Left ventricle myocardium inferior (tissue), 1 donor: ENCODE measurements around the gene SAP30BP. TPM values are rescaled to one million over a fixed set of nuclear protein-coding genes. Genes with fewer than 3 reads are reported as not detected.

ENCODE experiments used
- DNase-seq: peaks from one replicate; pipeline ENCODE4 v3.0.0-alpha.2; 2020
- H3K27ac ChIP-seq: fragments of 200-600 bp; replicated peaks from 2 replicates; pipeline ENCODE4 v1.8.0; 2021
- H3K27me3 ChIP-seq: fragments of 200-600 bp; 2 replicates; pipeline ENCODE4 v1.8.0; 2021; ENCODE audit warnings: low read depth
- H3K36me3 ChIP-seq: fragments of 200-600 bp; 2 replicates; pipeline ENCODE4 v1.8.0; 2021
- H3K4me1 ChIP-seq: fragments of 200-600 bp; 2 replicates; pipeline ENCODE4 v1.8.0; 2021
- H3K4me3 ChIP-seq: fragments of 200-600 bp; 2 replicates; pipeline ENCODE4 v1.8.0; 2021; ENCODE audit warnings: mild to moderate bottlenecking, moderate library complexity
- H3K9me3 ChIP-seq: fragments of 200-600 bp; replicated peaks from 2 replicates; pipeline ENCODE4 v1.8.0; 2021
- CTCF ChIP-seq: fragments of 200-600 bp; IDR thresholded peaks from 2 replicates; pipeline ENCODE4 v1.8.0; 2021; ENCODE audit warnings: antibody characterized with exemption, mild to moderate bottlenecking, borderline replicate concordance
- intact Hi-C: fragments of 100-400 bp; cut with micrococcal nuclease; formaldehyde crosslinking; loops from one replicate; pipeline ENCODE4 v1.11.0; 2022
- total RNA-seq: library from RNA; stranded (reverse); fragmentation: NEBNext Ultra II Directional; extraction: Animal tissue kit (Norgen Biotek cat#: 25700); gene quantifications from one replicate; pipeline ENCODE4 v1.2.1, GENCODE V29; 2021
- donor health status: DM: no; HTN: yes; CAD: no; lungs with severe emphysema.

Gene SAP30BP
- total RNA-seq, 1 donor from 2014 or later, result 47.2 TPM

- no peak for TF ChIP-seq CTCF
- no peaks in the 10 kb centered on the region for H3K9me3 ChIP-seq
- intact Hi-C loops, result loop anchor here (5.0 kb wide), 1 partner anchor 118 kb away; no protein-coding TSS in a partner anchor
- peak overlapping the region; percentile 64 for H3K4me3 ChIP-seq
- H3K4me1 ChIP-seq, result peaks cover 69% of the 10 kb centered on the region
- no peaks in the 10 kb centered on the region for H3K36me3 ChIP-seq
- DNase-seq, result no peak
- peak overlapping the region; percentile 92 for H3K27ac ChIP-seq
- no peaks in the 10 kb centered on the region for H3K27me3 ChIP-seq
These were observed 32.8 kb upstream of the SAP30BP start for GRCh38 chr17:75634376-75634740.

- no peak for TF ChIP-seq CTCF
- H3K27ac ChIP-seq, result peak overlapping the region; percentile 92
- H3K36me3 ChIP-seq, result peaks cover under 1% of the 10 kb centered on the region
- intact Hi-C loops, result loop anchor here (5.0 kb wide), 1 partner anchor 117 kb away; no protein-coding TSS in a partner anchor
- no peak for DNase-seq
- peaks cover 75% of the 10 kb centered on the region for H3K4me1 ChIP-seq
- H3K4me3 ChIP-seq, result peak overlapping the region; percentile 64
- no peaks in the 10 kb centered on the region for H3K27me3 ChIP-seq
- no peaks in the 10 kb centered on the region for H3K9me3 ChIP-seq
These were observed 32.2 kb upstream of the SAP30BP start for GRCh38 chr17:75634754-75635609.

- intact Hi-C loops, result no loop called here
- Histone ChIP-seq H3K4me3 (peak overlapping the region; percentile 64), H3K27ac (peak overlapping the region; percentile 92), H3K4me1 (peaks cover 83% of the 10 kb centered on the region), H3K9me3 (no peaks in the 10 kb centered on the region), H3K36me3 (peaks cover 6% of the 10 kb centered on the region), H3K27me3 (no peaks in the 10 kb centered on the region)
- peak; percentile 23 for TF ChIP-seq CTCF
- DNase-seq, result peak; percentile 71
These were observed 31.4 kb upstream of the SAP30BP start for GRCh38 chr17:75635610-75636202.

- peaks cover 90% of the 10 kb centered on the region for H3K4me1 ChIP-seq
- no peaks in the 10 kb centered on the region for H3K9me3 ChIP-seq
- intact Hi-C loops, result no loop called here
- no peaks in the 10 kb centered on the region for H3K27me3 ChIP-seq
- peak overlapping the region; percentile 64 for H3K4me3 ChIP-seq
- H3K36me3 ChIP-seq, result peaks cover 6% of the 10 kb centered on the region
- peak overlapping the region; percentile 92 for H3K27ac ChIP-seq
- peak; percentile 68 for DNase-seq
- no peak for TF ChIP-seq CTCF
These were observed 30.6 kb upstream of the SAP30BP start for GRCh38 chr17:75636381-75637142.

- Histone ChIP-seq H3K27ac (peak overlapping the region; percentile 92), H3K9me3 (no peaks in the 10 kb centered on the region), H3K4me1 (peaks cover 96% of the 10 kb centered on the region), H3K27me3 (no peaks in the 10 kb centered on the region), H3K4me3 (peak overlapping the region; percentile 64), H3K36me3 (peaks cover 6% of the 10 kb centered on the region)
- TF ChIP-seq CTCF, result no peak
- intact Hi-C loops, result no loop called here
- DNase-seq, result peak; percentile 76
These were observed 30.0 kb upstream of the SAP30BP start for GRCh38 chr17:75637143-75637538.
